Stimulated activated CD8-positive, alpha-beta memory T cell treated with anti-CD3 and anti-CD28 coated beads, Interleukin-12 subunit alpha, Interleukin-12 subunit beta, amount 100 ng/mL, for 4 hours (primary cell): ENCODE measurements around the gene ZFYVE16.
"Not testable (repeated sequence)": the region's sequence is repeated elsewhere in the genome, so short reads cannot be mapped to it uniquely, and the experiment has no call there.

Experiments
- DNase-seq: peaks from one replicate; pipeline ENCODE4 v3.0.0-alpha.2; 2020; ENCODE audit warnings: low read depth

Gene ZFYVE16

GRCh38 chr5:80487829-80488721 is 80.2 kb downstream of the ZFYVE16 start, which contains the start of gene FAM151B:
Gene FAM151B, plus strand, starts transcription at chr5:80488100. Its CDS starts 24 bp downstream, at chr5:80488124.
- DNase-seq: peak; percentile 33

GRCh38 chr5:80491296-80491695 is 83.4 kb downstream of the ZFYVE16 start:
- no peak for DNase-seq

GRCh38 chr5:80492741-80493140 is 84.9 kb downstream of the ZFYVE16 start:
- DNase-seq: no peak

- not testable (repeated sequence) for DNase-seq
These were observed 85.6 kb downstream of the ZFYVE16 start for GRCh38 chr5:80493443-80493842.

- DNase-seq: no peak
These were observed 88.0 kb downstream of the ZFYVE16 start for GRCh38 chr5:80495891-80496290.

- DNase-seq: no peak
These were observed 94.9 kb downstream of the ZFYVE16 start for GRCh38 chr5:80502800-80503199.

- no peak for DNase-seq
These were observed 95.8 kb downstream of the ZFYVE16 start for GRCh38 chr5:80503641-80504040.

GRCh38 chr5:80504833-80505232 is 97.0 kb downstream of the ZFYVE16 start:
- no peak for DNase-seq

- no peak for DNase-seq
These were observed 99.8 kb downstream of the ZFYVE16 start for GRCh38 chr5:80507663-80508062.

GRCh38 chr5:80508844-80509243 is 101.0 kb downstream of the ZFYVE16 start:
- no peak for DNase-seq

GRCh38 chr5:80509362-80509761 is 101.5 kb downstream of the ZFYVE16 start:
- DNase-seq: no peak

- no peak for DNase-seq
These were observed 109.0 kb downstream of the ZFYVE16 start for GRCh38 chr5:80516826-80517225.
